Hepatocyte (in vitro differentiated cells): ENCODE results near the gene LYPD5. TPM values are rescaled to one million over a fixed set of nuclear protein-coding genes. Genes with fewer than 3 reads are reported as not detected.

Source experiments
- DNase-seq: peaks from one replicate; pipeline ENCODE4 v3.0.0-alpha.2; 2016; ENCODE audit warnings: low spot score
- H2AFZ ChIP-seq: fragments of 200-600 bp; sonication (generic); 2 replicates; pipeline ENCODE4 v1.6.0; 2016; ENCODE audit warnings: antibody characterized with exemption, mild to moderate bottlenecking
- H3K27ac ChIP-seq: fragments of 200-600 bp; sonication (generic); 2 replicates; pipeline ENCODE4 v1.5.1; 2016; ENCODE audit warnings: mild to moderate bottlenecking
- H3K27me3 ChIP-seq: fragments of 200-600 bp; sonication (generic); 2 replicates; pipeline ENCODE4 v1.6.1; 2016
- H3K36me3 ChIP-seq: fragments of 200-600 bp; sonication (generic); replicated peaks from 2 replicates; pipeline ENCODE4 v1.5.1; 2016; ENCODE audit warnings: low read depth; ENCODE audit not compliant: insufficient read depth
- H3K4me1 ChIP-seq: fragments of 200-600 bp; sonication (generic); 2 replicates; pipeline ENCODE4 v1.5.1; 2016; ENCODE audit warnings: mild to moderate bottlenecking, moderate library complexity; ENCODE audit not compliant: insufficient read depth
- H3K4me2 ChIP-seq: fragments of 200-600 bp; sonication (generic); 2 replicates; pipeline ENCODE4 v1.6.0; 2016
- H3K4me3 ChIP-seq: fragments of 200-600 bp; sonication (generic); 2 replicates; pipeline ENCODE4 v1.5.1; 2016; ENCODE audit warnings: mild to moderate bottlenecking
- H3K79me2 ChIP-seq: fragments of 200-600 bp; sonication (generic); 2 replicates; pipeline ENCODE4 v1.6.0; 2017; ENCODE audit warnings: mild to moderate bottlenecking
- H3K9me2 ChIP-seq: fragments of 200-600 bp; sonication (generic); replicated peaks from 2 replicates; pipeline ENCODE4 v1.6.0; 2017; ENCODE audit warnings: mild to moderate bottlenecking; ENCODE audit not compliant: insufficient read depth
- H3K9me3 ChIP-seq: fragments of 200-600 bp; sonication (generic); 2 replicates; pipeline ENCODE4 v1.5.1; 2016; ENCODE audit warnings: low read depth, mild to moderate bottlenecking
- H4K20me1 ChIP-seq: fragments of 200-600 bp; sonication (generic); 2 replicates; pipeline ENCODE4 v1.6.0; 2016; ENCODE audit warnings: mild to moderate bottlenecking; ENCODE audit not compliant: insufficient read depth, poor library complexity, severe bottlenecking
- EZH2 ChIP-seq: fragments of 200-600 bp; sonication (generic); IDR thresholded peaks from 2 replicates; pipeline ENCODE4 v1.6.1; 2016; ENCODE audit warnings: antibody characterized with exemption, mild to moderate bottlenecking, borderline replicate concordance
- EZH2phosphoT487 ChIP-seq: fragments of 200-600 bp; sonication (generic); IDR thresholded peaks from one replicate; pipeline ENCODE4 v1.6.1; 2018; ENCODE audit warnings: antibody characterized with exemption, mild to moderate bottlenecking, low read depth, moderate library complexity; ENCODE audit not compliant: unreplicated experiment, severe bottlenecking
- WGBS: methylation state at CpG from one replicate; pipeline ENCODE4 v1.1.6; 2016; ENCODE audit warnings: low lambda C conversion rate; ENCODE audit errors: missing lambda C conversion rate; 5-methylcytosine and 5-hydroxymethylcytosine counted together
- polyA plus RNA-seq: library from polyadenylated mRNA; unstranded; fragments of >200 nt; fragmentation: Nextera tagmentation; extraction: Ambion mirVana; gene quantifications from 2 replicates; pipeline ENCODE4 v1.2.1, GENCODE V29; 2016
- total RNA-seq: library from RNA; depleted of rRNA; stranded (reverse); fragments of >200 nt; gene quantifications from 2 replicates; pipeline ENCODE4 v1.2.3, GENCODE V29; 2014
- TF ChIP-seq, protein P1 (sequence below): fragments of 200-600 bp; sonication (generic); IDR thresholded peaks from 2 replicates; pipeline ENCODE4 v1.5.1; 2016; ENCODE audit warnings: antibody characterized with exemption, mild to moderate bottlenecking; ENCODE audit not compliant: poor library complexity

LYPD5 gene
- total and polyA plus RNA-seq, 2 experiments from 2014 or later, result 1.6 to 1.8 TPM

- no peak for DNase-seq
- Histone ChIP-seq H3K4me1 (no peaks in the 10 kb centered on the region), H3K4me3 (no peak overlapping the region), H4K20me1 (no peaks in the 10 kb centered on the region), H3K9me3 (no peaks in the 10 kb centered on the region), H2AFZ (no peak overlapping the region), H3K79me2 (no peaks in the 10 kb centered on the region), H3K9me2 (no peaks in the 10 kb centered on the region), H3K36me3 (no peaks in the 10 kb centered on the region), H3K27ac (no peak overlapping the region), H3K4me2 (no peak overlapping the region), H3K27me3 (no peaks in the 10 kb centered on the region)
- no peak for TF ChIP-seq EZH2phosphoT487
- TF ChIP-seq, protein P1, sequence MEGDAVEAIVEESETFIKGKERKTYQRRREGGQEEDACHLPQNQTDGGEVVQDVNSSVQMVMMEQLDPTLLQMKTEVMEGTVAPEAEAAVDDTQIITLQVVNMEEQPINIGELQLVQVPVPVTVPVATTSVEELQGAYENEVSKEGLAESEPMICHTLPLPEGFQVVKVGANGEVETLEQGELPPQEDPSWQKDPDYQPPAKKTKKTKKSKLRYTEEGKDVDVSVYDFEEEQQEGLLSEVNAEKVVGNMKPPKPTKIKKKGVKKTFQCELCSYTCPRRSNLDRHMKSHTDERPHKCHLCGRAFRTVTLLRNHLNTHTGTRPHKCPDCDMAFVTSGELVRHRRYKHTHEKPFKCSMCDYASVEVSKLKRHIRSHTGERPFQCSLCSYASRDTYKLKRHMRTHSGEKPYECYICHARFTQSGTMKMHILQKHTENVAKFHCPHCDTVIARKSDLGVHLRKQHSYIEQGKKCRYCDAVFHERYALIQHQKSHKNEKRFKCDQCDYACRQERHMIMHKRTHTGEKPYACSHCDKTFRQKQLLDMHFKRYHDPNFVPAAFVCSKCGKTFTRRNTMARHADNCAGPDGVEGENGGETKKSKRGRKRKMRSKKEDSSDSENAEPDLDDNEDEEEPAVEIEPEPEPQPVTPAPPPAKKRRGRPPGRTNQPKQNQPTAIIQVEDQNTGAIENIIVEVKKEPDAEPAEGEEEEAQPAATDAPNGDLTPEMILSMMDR, result no peak
- whole genome bisulfite sequencing, result 76% methylated on average over 2 of the region's 2 CpGs
Observed at GRCh38 chr19:43804432-43804831, 2.2 kb upstream of the LYPD5 start.

GRCh38 chr19:43799502-43800142 is 2.6 kb downstream of the LYPD5 start:
- Histone ChIP-seq H3K79me2 (no peaks in the 10 kb centered on the region), H3K4me3 (no peak overlapping the region), H3K9me2 (no peaks in the 10 kb centered on the region), H3K36me3 (no peaks in the 10 kb centered on the region), H3K27ac (no peak overlapping the region), H3K4me1 (no peaks in the 10 kb centered on the region), H3K9me3 (no peaks in the 10 kb centered on the region), H3K27me3 (no peaks in the 10 kb centered on the region), H2AFZ (no peak overlapping the region), H4K20me1 (no peaks in the 10 kb centered on the region), H3K4me2 (peak overlapping the region; percentile 88)
- 58% methylated on average over 6 of the region's 6 CpGs for WGBS
- peak; percentile 34 for DNase-seq
- TF ChIP-seq, protein P1, result no peak
- TF ChIP-seq EZH2phosphoT487, result no peak
- TF ChIP-seq EZH2, result no peak

DNA sequence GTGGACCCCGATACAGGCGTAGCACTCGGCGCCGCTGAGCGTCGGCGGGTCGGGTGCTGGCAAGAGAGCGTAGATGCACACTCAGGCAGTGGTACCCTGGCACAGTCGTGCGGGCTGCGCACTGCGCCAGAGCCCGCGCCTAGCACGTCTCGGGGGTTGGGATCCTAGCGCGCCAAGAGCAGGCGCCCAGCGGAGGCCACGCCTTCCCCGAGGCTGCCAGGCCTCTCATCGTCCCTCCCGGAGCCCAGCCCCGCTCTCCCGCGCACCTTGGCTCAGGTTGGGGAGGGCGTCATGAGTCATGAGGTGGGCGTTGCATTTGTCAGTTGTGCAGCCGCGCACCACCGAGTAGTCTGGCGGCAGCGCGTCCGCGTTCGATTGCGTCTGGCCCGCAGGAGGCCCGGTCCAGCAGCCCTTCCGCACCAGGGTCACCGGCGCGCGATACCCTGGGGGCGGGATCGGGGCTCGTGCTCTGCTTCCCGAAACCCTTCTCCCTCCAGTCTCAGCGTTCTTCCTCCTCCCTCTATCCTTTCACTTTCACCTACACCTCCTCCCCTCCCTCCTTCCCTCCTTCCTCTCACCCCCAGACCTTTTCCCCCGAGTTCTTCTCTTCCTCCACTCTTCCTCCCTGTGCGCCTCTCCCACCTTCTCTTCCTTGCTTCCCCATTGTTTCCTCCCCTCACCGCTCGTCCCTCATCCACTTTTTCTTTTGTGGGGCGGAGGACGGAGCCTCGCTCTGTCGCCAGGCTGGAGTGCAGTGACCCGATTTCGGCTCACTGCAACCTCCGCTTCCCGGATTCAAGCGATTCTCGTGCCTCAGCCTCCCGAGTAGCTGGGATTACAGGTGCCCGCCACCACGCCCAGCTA is 3.5 kb downstream of the LYPD5 start:
- Histone ChIP-seq H3K27ac (peak overlapping the region; percentile 23), H4K20me1 (no peaks in the 10 kb centered on the region), H3K9me2 (no peaks in the 10 kb centered on the region), H3K4me2 (peak overlapping the region; percentile 88), H3K79me2 (no peaks in the 10 kb centered on the region), H3K9me3 (no peaks in the 10 kb centered on the region), H3K4me1 (no peaks in the 10 kb centered on the region), H3K36me3 (no peaks in the 10 kb centered on the region), H2AFZ (peak overlapping the region; percentile 71), H3K4me3 (peak overlapping the region; percentile 5), H3K27me3 (no peaks in the 10 kb centered on the region)
- TF ChIP-seq EZH2phosphoT487 (no peak), EZH2 (no peak)
- TF ChIP-seq, protein P1, result no peak
- peak; percentile 87 for DNase-seq
- WGBS, result 15% methylated on average over 63 of the region's 70 CpGs
